K562 (cell line): ENCODE measurements around the gene DTNB. TPM values are rescaled to one million over a fixed set of nuclear protein-coding genes. Genes with fewer than 3 reads are reported as not detected.

Experiments used
- ASH1L ChIP-seq: fragments of 450-650 bp; IDR thresholded peaks from 2 replicates; pipeline ENCODE4 v1.6.1; 2018; ENCODE audit warnings: borderline replicate concordance, mild to moderate bottlenecking, low read depth; ENCODE audit not compliant: partially characterized antibody
- C11orf30 ChIP-seq: fragments of 450-650 bp; IDR thresholded peaks from 2 replicates; pipeline ENCODE4 v1.6.1; 2016; ENCODE audit warnings: low read depth, mild to moderate bottlenecking
- CREB3L1 ChIP-seq: fragments of 450-650 bp; IDR thresholded peaks from 2 replicates; pipeline ENCODE4 v1.6.1; 2014; ENCODE audit warnings: low read depth, mild to moderate bottlenecking, moderate library complexity, borderline replicate concordance
- CXXC5 ChIP-seq: fragments of 250-450 bp; sonication (Bioruptor Pico); IDR thresholded peaks from 2 replicates; pipeline ENCODE4 v1.8.0; 2022; ENCODE audit warnings: inconsistent platforms, mild to moderate bottlenecking, moderate library complexity
- FOXA1 ChIP-seq: fragments of 450-650 bp; IDR thresholded peaks from 2 replicates; pipeline ENCODE4 v1.6.1; 2016; ENCODE audit warnings: mild to moderate bottlenecking, borderline replicate concordance
- GABPB1 ChIP-seq: sonication (generic); formaldehyde crosslinking; IDR thresholded peaks from 2 replicates; pipeline ENCODE4 v1.8.0; 2022; ENCODE audit warnings: mild to moderate bottlenecking, missing genetic modification reagents
- HNRNPL ChIP-seq: fragments of 200-400 bp; formaldehyde crosslinking; IDR thresholded peaks from 2 replicates; pipeline ENCODE4 v1.6.1; 2017; ENCODE audit warnings: low read depth, mild to moderate bottlenecking, low read length
- L3MBTL2 ChIP-seq: fragments of 450-650 bp; IDR thresholded peaks from 2 replicates; pipeline ENCODE4 v1.6.1; 2016; ENCODE audit warnings: mild to moderate bottlenecking, moderate library complexity
- OTX1 ChIP-seq: fragments of 450-650 bp; formaldehyde crosslinking; IDR thresholded peaks from 2 replicates; pipeline ENCODE4 v1.4.0; 2022; ENCODE audit warnings: mild to moderate bottlenecking
- POLR2G ChIP-seq: fragments of 200-400 bp; formaldehyde crosslinking; IDR thresholded peaks from 2 replicates; pipeline ENCODE4 v1.6.1; 2017; ENCODE audit warnings: low read depth, mild to moderate bottlenecking, antibody characterized with exemption, low read length, moderate library complexity
- SIN3A ChIP-seq, 2 experiments: fragments of 150-350 bp in 1 of 2; IDR thresholded peaks; 2 replicates each; pipeline ENCODE4 v1.6.1; 2011 to 2016; ENCODE audit warnings: borderline replicate concordance in 2 of 2, low read depth in 2 of 2, low read length in 2 of 2, mild to moderate bottlenecking in 2 of 2, moderate library complexity in 2 of 2; ENCODE audit not compliant: control insufficient read depth in 1 of 2
- ZBTB33 ChIP-seq: sonication (generic); formaldehyde crosslinking; IDR thresholded peaks from 2 replicates; pipeline ENCODE4 v1.8.1; 2023; ENCODE audit warnings: mild to moderate bottlenecking, missing genetic modification reagents
- ZNF407 ChIP-seq: fragments of 450-650 bp; IDR thresholded peaks from 2 replicates; pipeline ENCODE4 v1.6.1; 2016; ENCODE audit warnings: low read depth
- ZNF584 ChIP-seq: fragments of 200-800 bp; sonication (Bioruptor generic); IDR thresholded peaks from 2 replicates; pipeline ENCODE4 v1.6.1; 2016; ENCODE audit warnings: low read depth, mild to moderate bottlenecking, missing genetic modification characterization, missing compliant biosample characterization
- polyA plus RNA-seq, 8 experiments: library from polyadenylated mRNA; depleted of rRNA in 4 of 8; stranded (reverse) in 5 of 8; unstranded in 3 of 8; fragments of >200 nt; fragmentation: Nextera tagmentation in 2 of 8; fragmentation: Illumina TruSeq in 1 of 8; extraction: Ambion mirVana in 2 of 8; extraction: Trizol in 1 of 8; gene quantifications; 2 replicates each; pipeline versions ENCODE4 v1.2.1 to v1.2.3, GENCODE V29; 2011 to 2014; ENCODE audit warnings: inconsistent platforms in 1 of 8, missing spikeins in 1 of 8
- total RNA-seq, 7 experiments: library from RNA; depleted of rRNA in 6 of 7; stranded (reverse); fragments of >200 nt in 6 of 7; fragmentation: Illumina TruSeq in 2 of 7; extraction: Trizol in 2 of 7; gene quantifications; 2 replicates each; pipeline versions ENCODE4 v1.2.1 to v1.2.3, GENCODE V29; 2011 to 2021; ENCODE audit warnings: low replicate concordance in 1 of 7

DTNB gene
- total and polyA plus RNA-seq, 9 of the 15 experiments (the other 6 are each of a cell fraction or from before 2014, with no cell fraction given) = 0.18 to 2.0 (median 0.77) TPM; not detected in 2

GRCh38 chr2:25673300-25674076 lies at the start of gene DTNB (continued):
- TF ChIP-seq ZNF407 = no peak
- no peak for TF ChIP-seq FOXA1
- TF ChIP-seq ZNF584 = peak; percentile 26; the same call in 1 of the 2 replicates
- TF ChIP-seq POLR2G = peak; percentile 70
- TF ChIP-seq CXXC5 (CRISPR knock-in tag) = peak; percentile 88
- 0 out of 2 replicates have a peak, but pooled peaks have one; percentile 33 for TF ChIP-seq HNRNPL
- TF ChIP-seq OTX1 (CRISPR knock-in tag) = no peak
- TF ChIP-seq SIN3A (IDR thresholded peaks at IDR 0.05; ENCODE audit: borderline replicate concordance in 2 of 2, control insufficient read depth in 1 of 2, low read depth in 2 of 2, low read length in 2 of 2) = no peak
- peak; percentile 69 for TF ChIP-seq ZBTB33 (CRISPR knock-in tag)
- no peak for TF ChIP-seq ASH1L
- TF ChIP-seq CREB3L1 = peak; percentile 46; the same call in 1 of the 2 replicates
- TF ChIP-seq C11orf30 = no peak
- TF ChIP-seq GABPB1 (CRISPR knock-in tag) = no peak
- TF ChIP-seq L3MBTL2 = peak; percentile 96
